Epithelial cell of esophagus (primary cell): ENCODE results near the gene ASB13.

Experiments used
- DNase-seq: peaks from one replicate; pipeline ENCODE4 v3.0.0; 2010; ENCODE audit warnings: low read depth
- H3K4me3 ChIP-seq: 2 replicates; pipeline ENCODE4 v1.5.1; 2011; ENCODE audit warnings: mild to moderate bottlenecking, low read length, control low read depth
- CTCF ChIP-seq: IDR thresholded peaks from 2 replicates; pipeline ENCODE4 v1.5.1; 2011; ENCODE audit warnings: low read depth, mild to moderate bottlenecking, low read length, control low read depth, inconsistent platforms; ENCODE audit not compliant: insufficient read depth; ENCODE audit errors: missing control alignments

ASB13 gene

GRCh38 chr10:5666008-5666840 lies at the start of gene ASB13:
Gene ASB13 (minus strand): TSS chr10:5666595. CDS start chr10:5666551, 44 bp downstream.
- DNase-seq = peak; percentile 59
- peak within 1 kb of the TSS; percentile 78 for H3K4me3 ChIP-seq
- no peak for TF ChIP-seq CTCF

- H3K4me3 ChIP-seq = no peak overlapping the region
- TF ChIP-seq CTCF = no peak
- no peak for DNase-seq
These were observed 45.2 kb upstream of the ASB13 start for GRCh38 chr10:5711642-5712041.

- TF ChIP-seq CTCF = no peak
- DNase-seq = no peak
- H3K4me3 ChIP-seq = no peak overlapping the region
These were observed 44.5 kb upstream of the ASB13 start for GRCh38 chr10:5710859-5711258.

GRCh38 chr10:5709865-5710264 lies 43.5 kb upstream of the ASB13 start:
- no peak overlapping the region for H3K4me3 ChIP-seq
- no peak for TF ChIP-seq CTCF
- DNase-seq = no peak

- DNase-seq = no peak
- no peak for TF ChIP-seq CTCF
- H3K4me3 ChIP-seq = no peak overlapping the region
These were observed 42.0 kb upstream of the ASB13 start for GRCh38 chr10:5708356-5708755.

- DNase-seq = no peak
- TF ChIP-seq CTCF = no peak
- H3K4me3 ChIP-seq = no peak overlapping the region
These were observed 31.7 kb upstream of the ASB13 start for GRCh38 chr10:5698062-5698461.

- H3K4me3 ChIP-seq = no peak overlapping the region
- no peak for DNase-seq
- TF ChIP-seq CTCF = no peak
These were observed 30.9 kb upstream of the ASB13 start for GRCh38 chr10:5697342-5697741.
